HG02678 (cell line): ENCODE results near the gene PLCD1.

Experiments
- ATAC-seq: cut with Tn5 transposase; IDR thresholded peaks from one replicate; pipeline ENCODE4 v1.9.1; 2021; ENCODE audit warnings: mild to moderate bottlenecking, moderate library complexity; ENCODE audit not compliant: unreplicated experiment

Gene PLCD1

DNA sequence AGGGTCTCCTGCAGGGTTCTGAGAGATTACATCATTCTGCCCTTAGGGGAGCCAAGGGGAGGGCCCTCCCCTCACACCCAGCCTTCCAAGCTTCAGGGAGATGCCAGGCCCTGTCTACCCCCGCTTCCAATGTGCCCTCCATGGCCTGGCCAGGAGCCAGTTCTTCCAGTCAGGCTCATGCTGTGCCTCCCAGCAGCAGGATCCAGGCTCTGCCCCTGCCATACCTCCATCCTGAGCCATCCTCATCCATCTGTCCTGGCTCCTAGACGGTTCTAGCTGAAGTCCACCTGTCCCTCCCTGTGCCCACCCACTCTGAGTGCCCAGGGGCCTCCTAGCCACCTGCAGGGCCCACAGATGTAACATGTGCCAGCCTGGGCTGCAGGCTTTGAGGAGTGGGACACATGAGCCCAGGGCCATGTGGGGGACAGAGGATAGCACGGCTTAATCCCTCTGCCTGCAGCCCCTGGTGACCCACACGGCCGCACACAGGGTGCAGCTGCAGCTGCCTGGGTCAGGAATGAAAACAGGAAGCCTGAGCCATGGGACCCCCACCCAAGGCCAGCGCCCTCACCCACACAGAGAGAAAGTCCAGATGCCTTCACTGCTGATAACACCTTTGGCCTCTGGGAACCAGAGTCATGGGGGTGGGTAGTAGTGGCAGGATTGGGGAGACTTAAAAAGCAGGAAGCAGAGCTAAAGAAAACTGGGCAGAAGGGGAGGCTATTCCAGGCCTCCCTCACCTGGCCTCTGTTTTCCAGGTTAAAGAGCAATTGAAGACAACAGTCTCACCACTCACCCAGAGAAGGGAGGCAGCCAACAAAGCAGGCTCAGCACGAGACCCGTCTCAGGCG, 11.8 kb downstream of the PLCD1 start:
- ATAC-seq: no peak

DNA sequence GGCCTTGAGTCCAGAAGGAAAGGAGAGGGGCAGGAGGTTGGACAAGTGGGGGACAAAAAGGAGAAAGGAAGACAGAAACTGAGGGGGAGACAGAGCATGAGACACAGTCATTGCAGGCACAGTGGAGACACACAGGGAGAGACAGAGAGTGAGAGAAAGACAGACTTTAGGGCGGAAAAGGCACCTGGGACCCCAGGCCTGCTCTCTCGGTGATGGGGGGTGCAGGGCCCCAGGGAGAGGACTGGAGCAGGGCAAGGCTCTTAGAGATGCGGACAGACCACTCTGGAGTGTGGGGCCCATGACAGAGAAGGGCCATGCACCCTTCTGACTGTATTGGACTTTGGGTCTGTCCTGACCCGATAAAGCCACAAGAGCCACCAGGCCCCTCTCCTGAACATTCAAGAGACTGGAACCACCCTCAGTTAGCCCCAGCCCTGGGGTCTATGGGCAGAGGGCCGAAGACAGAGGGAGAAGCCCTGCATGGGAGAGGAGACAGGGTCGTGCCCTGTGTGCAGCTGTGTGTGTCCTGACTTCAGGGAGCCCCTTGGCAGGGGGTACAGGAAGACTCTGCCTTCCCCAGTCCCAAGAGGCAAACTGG, 12.5 kb downstream of the PLCD1 start:
- ATAC-seq: no peak

DNA sequence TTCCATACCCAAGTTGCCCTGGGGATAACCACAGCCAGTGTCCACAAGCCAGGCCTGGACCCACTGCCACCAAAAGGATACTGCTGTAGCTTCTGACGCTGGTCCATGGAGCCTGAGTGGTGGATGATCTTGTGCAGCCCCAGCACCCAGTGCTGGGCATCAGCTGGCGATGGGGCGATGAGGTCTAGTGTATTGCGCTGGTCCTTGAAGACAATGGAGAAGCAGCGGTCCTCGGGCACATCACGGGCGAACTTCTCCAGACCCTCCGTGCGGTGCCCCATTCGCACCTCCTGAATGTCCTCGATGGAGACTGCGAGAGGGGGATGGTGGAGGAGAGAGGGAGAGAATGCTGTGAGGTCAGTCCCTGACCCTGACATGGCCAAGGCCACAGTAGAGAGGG, 13.0 kb downstream of the PLCD1 start:
- no peak for ATAC-seq

DNA sequence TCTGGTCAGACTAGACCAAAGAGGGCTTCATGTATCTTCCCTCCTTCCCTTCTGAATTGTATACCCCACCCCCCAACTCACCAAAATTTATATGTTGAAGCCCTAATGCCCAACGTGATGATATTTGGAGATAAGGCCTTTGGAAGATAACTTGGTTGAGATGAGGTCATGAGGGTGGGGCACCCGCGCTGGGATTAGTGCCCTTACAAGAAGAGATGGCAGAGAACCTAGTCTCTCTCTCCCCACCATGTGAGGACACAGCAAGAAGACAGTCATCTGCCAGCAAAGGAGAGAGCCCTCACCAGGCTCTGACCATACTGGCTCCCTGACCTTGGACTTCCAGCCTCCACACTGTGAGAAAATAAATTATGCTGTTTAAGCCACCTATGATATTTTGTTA, 13.5 kb downstream of the PLCD1 start:
- ATAC-seq: no peak

DNA sequence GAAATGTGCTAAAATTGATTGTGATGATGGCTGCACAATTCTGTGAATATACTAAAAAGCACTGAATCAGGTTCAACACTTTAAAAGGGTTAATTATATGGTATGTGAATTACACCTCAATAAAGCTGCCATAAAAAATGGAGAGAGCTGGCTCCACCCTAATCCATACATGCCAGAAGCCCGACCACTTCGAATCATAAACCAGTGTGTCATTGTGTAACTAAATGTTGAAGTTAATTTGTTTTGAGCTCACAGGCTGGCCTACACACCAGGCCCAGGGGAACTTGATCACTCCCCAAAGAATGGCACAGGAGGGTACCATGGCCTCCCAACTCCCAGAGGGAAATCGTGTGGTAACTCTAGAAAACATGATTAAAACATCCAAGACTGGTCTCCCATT, 14.0 kb downstream of the PLCD1 start:
- ATAC-seq: no peak

DNA sequence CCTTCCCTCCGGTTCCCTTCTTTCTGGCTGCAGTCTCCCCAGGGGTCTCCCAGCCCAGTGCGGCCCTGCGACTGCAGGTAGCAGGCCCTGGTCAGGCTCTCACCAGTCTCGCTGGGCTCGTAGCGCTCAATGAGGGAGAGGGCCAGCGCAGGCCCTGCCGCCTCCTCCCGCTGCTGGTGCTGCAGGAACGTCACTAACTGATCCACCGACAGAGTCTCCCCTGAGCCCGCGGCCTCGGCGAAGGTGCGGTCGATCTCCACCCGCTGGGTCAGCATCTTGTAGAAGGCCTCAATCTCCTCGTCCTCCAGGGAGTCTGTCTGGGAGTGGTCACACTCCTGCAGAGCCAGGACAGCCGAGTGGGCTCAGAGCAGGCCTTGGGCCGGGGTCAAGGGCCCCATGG, 18.3 kb downstream of the PLCD1 start:
- no peak for ATAC-seq

DNA sequence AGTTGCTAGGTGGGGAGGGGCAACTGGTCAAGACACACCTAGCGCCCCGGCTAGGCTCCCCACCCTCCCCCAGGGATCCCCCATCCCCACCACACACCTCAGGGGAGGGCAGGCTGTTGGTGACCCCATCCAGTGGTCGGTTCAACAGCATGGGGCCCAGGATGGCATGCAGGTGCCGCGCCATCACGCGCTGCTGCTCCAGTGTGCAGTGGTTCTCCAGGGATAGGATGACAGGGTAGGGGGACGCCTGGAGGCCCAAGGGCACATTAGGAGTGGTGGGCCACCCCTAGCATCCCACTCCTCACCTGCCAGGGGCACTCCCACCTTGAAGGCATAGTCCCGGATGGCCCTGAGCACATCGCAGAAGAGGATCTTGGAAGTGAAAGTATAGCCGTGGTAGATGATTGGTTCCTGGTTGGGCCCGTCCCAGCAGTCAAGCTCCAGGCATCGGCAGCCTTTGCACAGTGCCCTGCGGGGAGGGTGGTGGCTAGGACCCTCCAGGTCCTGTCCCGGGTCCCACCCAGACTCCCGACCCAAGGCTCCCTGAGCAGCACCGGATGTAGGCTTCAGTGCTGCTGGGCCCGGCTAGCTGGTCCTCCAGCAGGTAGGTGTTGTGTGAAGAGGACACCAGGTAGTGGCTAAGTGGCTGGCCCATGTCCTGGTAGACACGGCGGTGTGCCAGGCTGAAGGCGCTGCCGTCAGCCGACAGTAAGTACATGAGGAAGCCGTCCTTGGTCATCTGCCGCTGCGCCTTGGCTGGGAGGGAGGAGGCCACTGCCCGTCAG, 19.4 kb downstream of the PLCD1 start:
- no peak for ATAC-seq

DNA sequence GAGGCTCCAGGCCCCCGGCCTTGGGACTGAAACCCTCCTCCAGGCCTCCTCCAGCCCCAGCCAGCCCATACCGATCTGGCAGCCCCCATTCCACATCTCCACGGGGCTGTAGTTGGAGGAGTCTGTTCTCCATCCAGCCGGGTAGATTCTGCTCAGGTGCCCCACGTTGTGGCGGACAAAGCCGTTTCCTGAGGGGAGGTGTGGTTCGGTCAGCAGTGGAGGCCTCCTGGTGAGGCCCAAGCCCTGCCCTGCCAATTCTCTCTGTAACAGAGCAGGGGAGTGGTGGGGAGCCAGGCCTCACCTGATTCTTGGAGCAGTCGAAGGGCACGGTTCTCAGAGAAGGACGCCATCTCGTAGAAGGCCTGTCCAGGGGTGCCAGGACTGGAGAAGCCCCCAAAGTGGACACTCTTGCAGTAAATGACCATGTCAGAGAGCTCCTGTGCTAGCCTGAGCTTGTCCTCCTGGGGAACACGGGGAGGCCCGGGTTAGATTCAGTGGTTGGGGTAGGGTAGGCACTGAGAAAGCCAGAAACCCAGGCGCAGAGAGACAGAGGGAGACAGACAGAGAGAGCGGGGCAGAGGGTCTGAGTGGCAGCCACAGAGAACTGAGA, 20.4 kb downstream of the PLCD1 start:
- ATAC-seq: no peak

DNA sequence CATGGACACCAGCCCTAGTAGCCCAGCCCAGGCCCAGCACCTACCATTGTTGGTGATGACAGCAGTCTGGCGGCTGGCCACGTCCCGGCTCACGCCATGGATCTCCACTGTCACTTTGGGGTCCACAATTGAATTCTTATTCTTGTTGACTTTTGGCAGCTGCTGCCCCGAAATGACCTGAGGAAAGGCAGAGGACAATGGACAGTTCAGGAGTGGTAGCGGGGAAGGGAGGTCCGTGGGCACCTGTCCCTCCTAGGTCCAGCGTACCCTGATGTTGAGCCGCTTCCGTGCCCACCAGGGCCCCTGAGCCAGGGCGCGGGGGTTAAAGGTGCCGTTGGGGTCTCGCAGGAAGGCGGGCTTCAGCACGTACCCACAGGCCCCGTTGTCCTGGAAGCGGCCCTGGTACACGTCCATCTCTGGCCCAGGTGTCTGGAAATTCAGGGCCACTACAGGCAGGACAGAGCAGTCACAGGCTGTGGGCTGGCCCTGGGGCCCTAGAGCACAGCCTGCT, 21.2 kb downstream of the PLCD1 start:
- ATAC-seq: no peak

DNA sequence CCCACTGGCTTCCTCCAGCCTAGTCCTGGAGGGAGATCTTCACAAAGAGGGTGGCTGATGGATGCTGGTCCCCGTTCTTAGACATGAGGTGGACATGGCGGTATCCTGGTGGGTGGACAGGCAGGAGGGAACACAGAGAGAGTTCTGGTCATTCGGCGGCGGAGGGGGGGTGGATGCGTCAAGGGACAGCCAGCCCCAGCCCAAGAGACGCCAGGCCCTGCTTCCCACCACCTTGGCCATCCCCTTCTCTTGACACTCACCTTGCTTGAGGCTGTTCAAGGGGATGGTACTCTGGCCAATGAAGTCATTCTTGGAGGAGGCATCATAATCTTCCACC, 21.7 kb downstream of the PLCD1 start:
- no peak for ATAC-seq

DNA sequence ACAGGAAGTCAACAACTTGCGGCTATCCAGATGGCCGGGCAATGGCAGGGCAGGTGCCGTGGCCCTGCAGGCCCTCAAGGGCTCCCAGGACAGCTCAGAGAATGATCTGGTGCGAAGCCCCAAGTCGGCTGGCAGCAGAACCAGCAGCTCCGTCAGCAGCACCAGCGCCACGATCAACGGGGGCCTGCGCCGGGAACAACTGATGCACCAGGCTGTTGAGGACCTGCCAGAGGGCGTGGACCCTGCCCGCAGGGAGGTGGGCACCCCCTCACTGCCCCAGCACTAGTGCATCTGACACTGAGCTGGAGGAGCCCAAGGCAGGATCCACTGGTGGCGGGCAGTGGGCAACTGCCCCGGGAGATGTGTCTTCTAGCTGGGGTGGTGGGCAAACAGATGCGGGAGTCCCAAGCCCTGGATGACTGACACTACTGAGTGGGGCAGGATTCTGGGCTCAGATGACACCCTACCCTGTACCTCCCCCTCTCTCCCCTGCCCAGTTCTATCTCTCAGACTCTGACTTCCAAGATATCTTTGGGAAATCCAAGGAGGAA, 22.9 kb downstream of the PLCD1 start:
- no peak for ATAC-seq

DNA sequence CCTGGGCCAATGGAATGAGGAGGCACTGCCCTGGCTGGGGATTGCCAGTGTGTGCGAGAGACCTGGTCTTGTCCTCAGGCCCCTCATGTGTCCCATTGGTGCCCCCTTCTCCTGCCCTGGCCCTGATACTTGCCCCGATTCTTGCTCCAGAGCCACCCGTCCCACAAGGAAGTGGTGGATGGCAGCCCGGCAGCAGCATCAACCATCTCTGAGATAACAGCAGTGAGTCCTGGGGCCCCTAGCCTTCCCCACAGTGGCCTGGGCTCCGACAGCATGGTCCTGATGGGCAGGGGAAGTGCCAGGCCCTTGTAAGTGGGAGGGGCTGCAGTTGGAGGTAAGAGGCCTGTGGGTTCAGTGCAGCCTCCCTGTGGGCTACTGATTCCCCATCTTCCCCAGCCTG, 23.4 kb downstream of the PLCD1 start:
- ATAC-seq: no peak

DNA sequence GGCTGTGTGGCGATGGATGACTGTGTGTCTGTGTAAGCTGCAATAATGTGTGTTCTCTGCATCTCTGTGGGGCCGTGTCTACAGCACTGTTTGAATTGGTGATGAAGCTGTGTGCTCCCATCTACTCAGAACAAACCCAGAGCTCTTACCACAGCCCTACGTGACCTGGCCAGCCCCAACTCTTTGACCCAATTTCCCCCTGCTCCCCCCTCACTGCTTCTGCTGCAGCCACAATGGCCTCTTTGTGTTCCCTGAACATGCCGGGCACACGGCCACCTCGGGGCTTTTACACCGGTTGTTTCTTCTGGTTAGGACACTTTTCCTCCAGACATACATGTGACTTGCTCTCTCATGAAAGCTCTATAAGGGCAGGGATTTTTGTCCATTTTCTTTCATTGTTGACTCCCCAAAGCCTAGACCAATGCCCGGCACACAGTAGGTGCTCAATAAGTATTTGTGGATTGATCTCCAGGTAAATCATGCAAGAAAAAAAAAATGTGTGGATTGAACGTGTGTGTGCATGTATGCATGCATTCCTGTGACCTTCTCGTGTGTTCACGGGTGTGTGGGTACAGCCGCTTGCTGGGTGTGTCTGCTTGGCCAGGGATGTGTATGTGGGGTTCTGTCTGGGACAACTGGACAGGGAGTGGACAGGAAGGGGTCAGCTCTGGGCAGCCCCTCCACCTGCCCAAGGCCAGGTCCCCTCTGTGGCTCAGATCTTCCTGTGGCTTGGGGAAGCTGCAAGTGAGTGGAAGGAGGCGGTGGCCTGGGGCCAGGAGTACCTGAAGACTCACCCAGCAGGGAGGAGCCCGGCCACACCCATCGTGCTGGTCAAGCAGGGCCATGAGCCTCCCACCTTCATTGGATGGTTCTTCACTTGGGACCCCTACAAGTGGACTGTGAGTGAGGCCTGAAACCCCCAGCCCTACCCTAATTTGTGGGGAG, 24.1 kb downstream of the PLCD1 start:
- no peak for ATAC-seq

DNA sequence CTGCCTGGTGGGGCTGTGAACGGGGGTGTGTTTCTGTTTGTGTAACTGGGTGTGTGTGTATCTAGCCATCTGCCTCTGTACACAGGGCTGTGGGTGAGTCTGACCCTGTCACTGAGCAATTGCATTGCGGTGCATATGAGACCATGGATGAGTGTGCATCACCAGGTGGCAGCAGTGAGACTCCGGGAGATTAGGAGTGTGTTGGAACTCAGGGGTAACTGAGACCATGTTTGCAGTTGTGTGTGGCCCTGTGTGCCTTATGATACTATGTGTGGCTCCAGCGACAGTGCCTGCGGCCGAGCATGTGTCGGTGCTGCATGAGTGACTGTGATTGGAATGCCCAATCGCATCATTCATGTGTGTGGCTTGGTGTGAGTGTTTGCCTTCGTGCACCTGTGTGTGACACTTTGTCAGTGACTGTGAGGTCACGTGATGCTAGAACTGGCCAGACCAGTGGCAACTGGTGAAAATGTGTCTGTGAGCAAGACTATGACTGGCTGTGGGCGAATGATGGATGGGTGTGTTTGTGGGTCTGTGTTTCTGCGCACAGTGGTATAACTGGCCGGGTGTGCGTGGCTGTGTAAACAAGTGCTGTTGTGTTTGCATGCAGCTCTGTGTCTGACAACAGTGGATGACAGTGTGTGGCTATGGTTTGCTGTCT, 24.9 kb downstream of the PLCD1 start:
- peak; percentile 53 for ATAC-seq

DNA sequence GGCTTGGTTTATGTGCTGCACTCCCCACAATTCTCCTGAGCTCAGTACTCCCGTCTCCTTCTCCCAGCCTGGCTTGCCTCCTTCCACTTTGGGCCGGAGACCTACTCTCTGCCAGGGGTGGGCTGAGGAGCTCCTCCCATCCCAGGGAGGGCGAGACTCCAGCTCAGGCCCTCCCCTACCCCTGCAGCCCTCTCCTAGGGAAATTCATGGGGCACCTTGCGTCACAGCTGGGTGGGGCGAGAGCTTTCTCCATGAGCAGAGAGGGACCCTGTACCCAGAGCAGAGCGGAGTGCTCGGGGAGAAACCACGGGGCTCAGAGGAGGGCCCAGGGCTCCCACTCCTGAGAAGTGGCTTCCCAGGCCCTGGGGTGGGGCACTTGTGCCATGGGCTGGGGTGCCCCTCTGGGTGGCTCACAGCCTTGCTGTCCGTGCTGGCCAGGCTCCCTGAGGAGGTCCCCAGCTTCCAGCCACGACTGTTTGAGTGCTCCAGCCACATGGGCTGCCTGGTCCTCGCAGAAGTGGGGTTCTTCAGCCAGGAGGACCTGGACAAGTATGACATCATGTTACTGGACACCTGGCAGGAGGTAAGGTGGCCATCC, 25.5 kb downstream of the PLCD1 start:
- ATAC-seq: no peak

DNA sequence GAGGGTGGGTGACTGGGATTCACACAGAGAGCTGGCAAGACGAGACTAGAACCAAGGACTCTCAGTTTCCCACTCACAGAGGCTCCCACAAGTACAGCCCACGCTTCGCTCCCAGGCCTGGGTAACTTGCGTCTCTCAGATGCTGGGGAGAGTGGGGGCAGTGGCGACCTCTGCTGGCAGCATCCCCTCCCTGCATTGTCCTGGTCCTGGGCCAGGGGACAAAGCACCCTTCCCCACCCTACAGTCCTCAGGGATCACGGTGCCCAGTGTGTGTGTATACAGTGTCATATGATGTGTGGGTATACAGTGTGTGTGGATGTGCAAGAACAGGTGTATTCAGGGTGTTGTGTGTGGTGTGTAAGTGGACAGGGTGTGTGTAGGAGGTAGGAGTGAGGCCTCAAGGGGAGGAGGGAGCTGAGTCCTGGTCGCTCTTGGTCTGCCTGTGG, 26.0 kb downstream of the PLCD1 start:
- ATAC-seq: peak; percentile 30

DNA sequence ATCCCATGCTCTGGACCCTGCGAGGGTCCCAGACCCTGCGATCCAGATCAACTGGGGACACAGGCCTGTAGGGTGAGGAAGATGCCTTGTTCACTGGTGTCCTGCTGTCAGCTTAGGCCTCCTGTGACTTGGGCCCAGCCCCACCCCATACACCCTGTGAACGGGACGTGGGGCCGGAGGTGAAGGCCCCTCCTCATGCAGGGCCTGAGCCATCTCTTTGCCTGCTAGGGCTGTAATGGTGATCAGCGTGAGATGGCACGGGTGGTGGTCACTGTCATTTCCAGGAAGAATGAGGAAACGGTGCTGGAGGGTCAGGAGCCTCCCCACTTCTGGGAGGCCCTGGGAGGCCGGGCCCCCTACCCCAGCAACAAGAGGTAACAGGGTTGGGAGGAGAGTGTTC, 26.5 kb downstream of the PLCD1 start:
- ATAC-seq: no peak

DNA sequence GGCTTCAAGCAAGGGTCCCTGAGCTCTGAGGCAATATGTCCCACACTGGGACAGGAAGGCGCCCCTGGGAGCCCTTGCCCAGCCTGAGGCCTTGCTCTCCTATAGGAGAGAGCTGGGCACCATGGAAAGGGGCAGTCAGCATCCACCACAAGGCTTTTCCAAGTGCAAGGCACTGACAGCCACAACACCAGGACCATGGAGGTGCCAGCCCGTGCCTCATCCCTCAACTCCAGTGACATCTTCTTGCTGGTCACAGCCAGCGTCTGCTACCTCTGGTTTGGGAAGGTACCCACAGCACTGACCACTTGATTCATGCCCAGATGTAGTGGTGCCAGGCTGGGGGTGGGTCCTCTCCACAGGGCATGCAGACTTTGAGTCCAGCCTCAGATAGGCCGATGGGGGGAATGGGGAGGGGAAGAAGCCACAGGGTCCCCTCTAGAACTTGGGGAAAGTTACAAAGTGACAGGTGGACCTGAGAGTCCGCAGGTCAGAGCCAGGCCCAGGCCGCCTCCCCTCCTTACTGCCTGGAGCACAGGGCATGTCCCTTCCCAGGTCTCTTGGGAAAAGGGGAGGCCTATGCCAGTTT, 27.1 kb downstream of the PLCD1 start:
- no peak for ATAC-seq
